GM12801 (cell line): ENCODE data around the gene RCOR1.

Source experiments
- CTCF ChIP-seq: IDR thresholded peaks from one replicate; pipeline ENCODE4 v1.5.1; 2011; ENCODE audit warnings: control low read depth; ENCODE audit not compliant: insufficient read length; ENCODE audit errors: extremely low read depth

RCOR1 gene

GRCh38 chr14:102593825-102594137, 1.3 kb downstream of the RCOR1 start:
- TF ChIP-seq CTCF = no peak

- TF ChIP-seq CTCF = peak; percentile 62
Observed at GRCh38 chr14:102594514-102595175, 2.2 kb downstream of the RCOR1 start.

GRCh38 chr14:102601378-102601925, 9.0 kb downstream of the RCOR1 start:
- TF ChIP-seq CTCF = no peak

GRCh38 chr14:102602421-102603292, 10.2 kb downstream of the RCOR1 start:
- no peak for TF ChIP-seq CTCF

GRCh38 chr14:102603293-102603907, 11.0 kb downstream of the RCOR1 start:
- TF ChIP-seq CTCF = no peak

GRCh38 chr14:102604183-102604582, 11.7 kb downstream of the RCOR1 start:
- no peak for TF ChIP-seq CTCF

GRCh38 chr14:102605029-102605428, 12.6 kb downstream of the RCOR1 start:
- TF ChIP-seq CTCF = no peak
